Body of pancreas (tissue), 4 donors: ENCODE data around the gene ALKBH7. TPM values are rescaled to one million over a fixed set of nuclear protein-coding genes. Genes with fewer than 3 reads are reported as not detected.

Experiments
- ATAC-seq: fragments of 150-250 bp; one replicate; pipeline ENCODE4 v1.9.1; 2016
- DNase-seq, 4 donors: peaks; one replicate each; pipeline ENCODE4 v3.0.0-alpha.2; 2019
- H3K27ac ChIP-seq, 4 donors: fragments of 200-600 bp; sonication (generic); 1 replicate in 3 of 4; 2 replicates in 1 of 4; pipeline versions ENCODE4 v1.5.1 to v1.6.1; 2016 to 2019; ENCODE audit warnings: mild to moderate bottlenecking in 1 of 4, mixed read lengths in 1 of 4, moderate library complexity in 1 of 4
- H3K27me3 ChIP-seq, 2 donors: fragments of 200-600 bp; sonication (generic); one replicate each; pipeline ENCODE4 v1.6.0; 2016; ENCODE audit warnings: mild to moderate bottlenecking in 1 of 2
- H3K36me3 ChIP-seq, 2 donors: fragments of 200-600 bp; sonication (generic); replicated peaks in 1 of 2; 2 replicates each; pipeline ENCODE4 v1.5.1; 2016; ENCODE audit warnings: low read depth in 2 of 2; ENCODE audit not compliant: insufficient read depth in 1 of 2
- H3K4me1 ChIP-seq: fragments of 200-600 bp; sonication (generic); one replicate; pipeline ENCODE4 v1.6.0; 2016
- H3K4me3 ChIP-seq, 2 donors: fragments of 200-600 bp; sonication (generic); 1 replicate in 1 of 2; 2 replicates in 1 of 2; pipeline ENCODE4 v1.5.1; 2016 to 2019
- H3K9me3 ChIP-seq, 3 donors: fragments of 200-600 bp; sonication (generic); 1 replicate in 2 of 3; 2 replicates in 1 of 3; pipeline ENCODE4 v1.5.1; 2016
- CTCF ChIP-seq, 7 experiments: fragments of 450-650 bp in 4 of 7; fragments of 200-600 bp in 3 of 7; sonication (generic) in 3 of 7; IDR thresholded peaks; one replicate each; pipeline ENCODE4 v1.5.1; 2016 to 2019; ENCODE audit warnings: antibody characterized with exemption in 7 of 7
- POLR2A ChIP-seq, 3 donors: fragments of 450-650 bp; IDR thresholded peaks; one replicate each; pipeline ENCODE4 v1.6.1; 2016; ENCODE audit warnings: antibody characterized with exemption in 3 of 3, mild to moderate bottlenecking in 2 of 3
- WGBS, 2 donors: methylation state at CpG; one replicate each; pipeline ENCODE4 v1.1.5; 2017; 5-methylcytosine and 5-hydroxymethylcytosine counted together
- intact Hi-C: fragments of 100-400 bp; cut with DNase I; formaldehyde crosslinking; loops from one replicate; pipeline ENCODE4 v1.15.1; 2023
- total RNA-seq, 2 donors: library from RNA; depleted of rRNA; stranded (reverse); fragments of >200 nt; gene quantifications; one replicate each; pipeline ENCODE4 v1.1.0, GENCODE V29; 2016

ALKBH7 gene
- total RNA-seq, 2 donors from 2014 or later = 41.2 to 64.6 TPM

- ATAC-seq (peak; percentile 80), DNase-seq (peak; percentile 98 to 99 (median 98))
- H3K9me3 ChIP-seq = no peaks in the 10 kb centered on the region
- no peak for TF ChIP-seq POLR2A (IDR thresholded peaks at IDR 0.05)
- TF ChIP-seq CTCF (IDR thresholded peaks at IDR 0.05) = no peak
- peaks cover 0 to 6% of the 10 kb centered on the region in 2 donors for H3K36me3 ChIP-seq
- WGBS, 2 donors = 2% methylated on average over 19 to 30 of the region's 53 CpGs
- H3K27ac ChIP-seq = peak overlapping the region; percentile 95 to 98 (median 96)
- no peaks in the 10 kb centered on the region for H3K27me3 ChIP-seq
- H3K4me1 ChIP-seq = peaks cover 6% of the 10 kb centered on the region
- peak overlapping the region; percentile 75 to 92 for H3K4me3 ChIP-seq
- intact Hi-C loops = no loop called here
These were observed 660 bp downstream of the ALKBH7 start for GRCh38 chr19:6373096-6373812.

- peak overlapping the region; percentile 95 to 98 (median 96) for H3K27ac ChIP-seq
- peaks cover 6% of the 10 kb centered on the region for H3K4me1 ChIP-seq
- intact Hi-C loops = no loop called here
- no peak overlapping the region for H3K4me3 ChIP-seq
- WGBS, 2 donors = 48 to 52% methylated on average over 5 of the region's 5 CpGs
- no peak for TF ChIP-seq CTCF (IDR thresholded peaks at IDR 0.05)
- no peak for TF ChIP-seq POLR2A (IDR thresholded peaks at IDR 0.05)
- H3K9me3 ChIP-seq = no peaks in the 10 kb centered on the region
- no peaks in the 10 kb centered on the region for H3K27me3 ChIP-seq
- ATAC-seq = no peak
- no peak for DNase-seq
- peaks cover 0 to 1% of the 10 kb centered on the region in 2 donors for H3K36me3 ChIP-seq
These were observed 1.2 kb downstream of the ALKBH7 start for GRCh38 chr19:6373813-6374108.

- no peak for ATAC-seq
- H3K27me3 ChIP-seq = no peaks in the 10 kb centered on the region
- no peaks in the 10 kb centered on the region for H3K36me3 ChIP-seq
- no peak for DNase-seq
- peak overlapping the region in 2 of 4 donors; percentile 95 to 97 for H3K27ac ChIP-seq
- no peaks in the 10 kb centered on the region for H3K9me3 ChIP-seq
- 80 to 97% methylated on average over 6 to 28 of the region's 29 CpGs for WGBS, 2 donors
- peaks cover 6% of the 10 kb centered on the region for H3K4me1 ChIP-seq
- no peak for TF ChIP-seq POLR2A (IDR thresholded peaks at IDR 0.05)
- no peak for TF ChIP-seq CTCF (IDR thresholded peaks at IDR 0.05)
- H3K4me3 ChIP-seq = no peak overlapping the region
- intact Hi-C loops = no loop called here
These were observed 1.6 kb downstream of the ALKBH7 start for GRCh38 chr19:6374161-6374709.

GRCh38 chr19:6374711-6375410 is 2.3 kb downstream of the ALKBH7 start:
- Histone ChIP-seq H3K36me3 (peaks cover 0 to 3% of the 10 kb centered on the region in 2 donors), H3K4me3 (no peak overlapping the region), H3K4me1 (peaks cover 6% of the 10 kb centered on the region), H3K27ac (no peak overlapping the region), H3K27me3 (no peaks in the 10 kb centered on the region), H3K9me3 (no peaks in the 10 kb centered on the region)
- intact Hi-C loops = no loop called here
- DNase-seq (no peak), ATAC-seq (no peak)
- no peak for TF ChIP-seq CTCF (IDR thresholded peaks at IDR 0.05)
- no peak for TF ChIP-seq POLR2A (IDR thresholded peaks at IDR 0.05)
- 90 to 98% methylated on average over 7 to 18 of the region's 29 CpGs for WGBS, 2 donors
